NCI-H69 (cell line): ENCODE data around the gene STAT1.
A peak's percentile ranks its signal among the peaks of the same experiment; 100 is the strongest.

Experiments
- DNase-seq: peaks from one replicate; lab custom pipeline; 2025; lab: John Stamatoyannopoulos, UW

STAT1 gene

DNA sequence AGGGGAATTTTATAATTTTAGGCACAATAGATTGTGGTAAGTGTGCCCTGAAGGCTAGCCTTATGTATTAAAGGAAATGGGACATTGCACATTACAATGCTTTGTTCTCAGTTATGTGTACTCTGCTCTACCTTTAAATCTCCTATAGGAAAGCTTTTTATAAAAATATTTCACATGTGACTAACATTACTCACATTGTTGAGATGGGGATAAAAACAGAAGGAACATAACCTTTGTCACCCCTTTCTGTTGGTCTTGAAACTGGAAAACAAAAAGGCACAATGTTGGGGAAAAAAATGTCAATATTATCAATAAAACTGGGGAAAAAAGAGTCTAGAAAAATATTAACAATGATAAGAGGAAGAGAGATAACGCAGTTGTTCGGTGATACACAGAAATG, 17.3 kb upstream of the STAT1 start:
- no peak for DNase-seq

GRCh38 chr2:191030521-191031154, 16.7 kb upstream of the STAT1 start:
- peak; percentile 63 for DNase-seq

GRCh38 chr2:191029280-191029950, 15.4 kb upstream of the STAT1 start:
- no peak for DNase-seq

DNA sequence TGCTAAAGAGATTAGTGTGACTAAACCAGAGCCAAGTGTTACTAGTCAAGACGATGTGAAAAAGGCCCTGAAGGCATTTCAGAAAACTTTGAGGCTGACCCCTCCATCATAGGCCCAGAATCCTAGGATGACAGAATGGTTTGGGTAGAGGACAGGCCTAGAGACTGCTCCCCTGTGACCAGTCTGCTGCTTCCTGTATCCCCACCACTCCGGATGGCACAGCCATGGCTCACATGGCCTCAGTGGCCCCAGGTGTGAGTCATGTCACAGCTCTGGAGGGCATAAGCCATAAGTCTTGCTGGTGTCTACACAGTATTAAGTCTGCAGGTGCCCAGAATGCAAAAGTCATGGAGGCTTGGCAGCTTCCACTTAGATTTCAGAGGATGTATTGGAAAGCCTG, 12.4 kb upstream of the STAT1 start:
- no peak for DNase-seq

GRCh38 chr2:191025135-191025534, 11.2 kb upstream of the STAT1 start:
- DNase-seq: no peak

DNA sequence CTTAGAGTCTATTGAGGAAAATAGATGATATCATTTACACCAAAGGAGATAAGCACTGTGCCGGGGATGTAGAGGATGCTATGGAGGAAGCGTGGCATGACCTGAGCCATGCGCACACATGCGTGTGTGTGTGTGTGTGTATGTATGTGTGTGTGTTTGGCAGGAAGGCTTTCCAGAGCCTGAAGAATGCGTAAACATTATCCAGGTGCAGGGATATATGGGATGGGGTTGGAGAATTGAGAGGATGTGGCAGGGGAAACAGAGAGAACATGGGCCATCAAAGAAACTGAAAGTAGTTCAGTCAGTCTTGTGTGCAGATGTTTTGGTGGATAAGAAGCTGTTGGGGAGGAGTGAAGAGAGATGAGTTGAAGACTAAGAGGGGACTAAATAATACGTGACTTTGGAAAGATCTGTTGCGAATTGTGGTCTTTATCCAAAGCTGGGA, 9.3 kb upstream of the STAT1 start:
- no peak for DNase-seq

DNA sequence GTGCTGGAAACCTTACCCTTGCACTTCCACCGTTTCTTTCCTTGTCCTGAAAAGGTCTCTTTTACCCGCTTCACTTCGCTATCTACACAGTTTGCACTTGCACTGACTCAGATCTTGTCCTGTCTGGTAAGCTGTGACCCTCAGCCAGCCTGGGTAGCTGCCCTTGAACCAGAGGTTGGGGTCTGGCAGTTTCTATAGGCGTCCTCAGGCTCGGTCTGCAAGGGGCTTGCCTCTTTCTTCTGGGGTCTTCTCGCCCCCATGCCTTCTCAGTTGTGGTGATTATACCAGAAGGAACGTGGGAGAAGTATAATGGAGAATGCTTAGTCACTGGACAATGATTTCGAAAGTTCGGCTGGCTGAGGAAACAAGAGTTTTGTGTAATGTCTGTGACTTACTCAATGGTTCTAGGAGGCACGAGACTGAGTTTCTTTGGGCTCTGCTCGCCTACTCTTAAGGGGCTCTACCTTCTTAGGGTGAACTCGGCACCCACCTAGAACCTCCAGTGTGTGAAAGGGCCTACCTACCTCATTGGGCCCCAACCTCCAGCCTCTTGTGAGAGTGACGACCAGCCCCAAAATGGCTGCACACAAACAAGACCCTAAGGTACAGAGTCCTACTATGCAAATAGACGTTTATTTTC, 6.9 kb upstream of the STAT1 start:
- no peak for DNase-seq

- peak; percentile 95 for DNase-seq
Measured at GRCh38 chr2:191020221-191020741, 6.3 kb upstream of the STAT1 start.

DNA sequence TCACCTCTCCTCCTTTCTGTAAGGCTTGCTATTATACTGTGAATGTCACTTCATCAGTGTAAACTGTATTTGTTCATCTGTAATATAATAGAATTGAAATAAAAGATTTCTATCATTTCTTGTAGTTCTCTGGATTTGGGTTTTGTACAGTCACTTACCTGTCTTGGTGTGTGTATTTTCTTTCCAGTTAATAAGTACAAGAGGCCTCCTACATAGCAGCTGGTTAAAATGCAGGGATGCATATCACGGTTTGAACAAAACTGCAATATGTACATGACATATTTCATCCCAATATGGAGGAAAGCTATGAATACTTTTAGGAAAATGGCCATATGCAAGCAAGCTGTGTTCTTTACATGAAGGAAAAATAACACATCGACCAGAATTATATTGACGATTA, 5.4 kb upstream of the STAT1 start:
- no peak for DNase-seq

DNA sequence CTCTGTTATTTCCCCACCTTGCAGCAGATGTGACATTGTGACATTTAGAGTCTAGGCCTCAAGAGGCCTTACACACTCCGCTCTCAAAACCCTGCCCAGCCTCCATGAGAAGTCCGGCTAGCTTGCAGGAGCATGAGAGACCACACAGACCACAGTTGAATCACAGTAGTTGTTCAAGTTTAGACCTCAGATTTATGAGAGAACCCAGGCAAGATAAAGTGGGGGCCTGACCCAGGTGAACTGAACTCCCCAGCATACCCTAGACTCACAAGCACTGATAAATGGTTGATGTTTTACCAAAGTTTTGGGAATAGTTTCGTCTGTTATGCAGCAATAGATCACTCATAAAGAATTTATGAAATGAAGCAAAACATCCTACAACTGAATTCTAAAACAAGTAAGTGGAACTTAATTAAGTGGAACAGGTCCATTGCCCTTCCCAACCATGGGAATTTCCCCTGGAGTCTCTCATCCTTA, 4.7 kb upstream of the STAT1 start:
- no peak for DNase-seq

DNA sequence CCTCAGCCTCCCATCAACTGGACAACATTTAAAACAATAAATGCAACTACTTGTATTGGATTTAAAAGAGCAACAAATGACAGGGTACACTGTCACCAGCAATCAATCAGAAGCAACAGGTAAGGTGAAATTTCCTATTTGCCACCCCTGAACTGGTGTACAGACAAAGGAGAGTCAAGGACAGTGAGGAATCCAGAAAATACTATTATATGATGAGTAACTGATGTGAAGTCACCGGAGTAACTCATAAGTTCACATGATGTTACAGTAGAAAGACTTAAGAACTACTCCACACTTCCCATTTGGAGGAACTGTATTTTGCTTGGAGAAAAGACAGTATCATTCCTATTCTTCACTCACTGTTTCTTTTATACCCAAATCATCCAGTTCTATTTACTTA, 4.1 kb upstream of the STAT1 start:
- DNase-seq: no peak

DNA sequence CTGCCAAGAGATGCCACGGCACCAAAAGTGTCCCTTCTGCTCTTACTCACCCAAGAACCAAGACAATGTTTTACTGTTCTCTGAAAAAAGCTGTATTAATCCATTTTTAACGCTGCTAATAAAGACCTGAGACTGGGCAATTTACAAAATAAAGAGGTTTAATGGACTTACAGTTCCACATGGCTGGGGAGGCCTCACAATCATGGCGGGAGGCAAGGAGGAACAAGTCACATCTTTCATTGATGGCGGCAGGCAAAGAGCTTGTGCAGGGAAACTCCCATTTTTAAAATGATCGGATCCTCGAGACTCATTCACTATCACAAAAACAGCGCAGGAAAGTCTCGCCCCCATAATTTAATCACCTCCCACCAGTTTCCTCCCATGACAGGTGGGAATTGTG, 1.9 kb upstream of the STAT1 start:
- no peak for DNase-seq

- no peak for DNase-seq
Measured at GRCh38 chr2:191015239-191015638, 1.3 kb upstream of the STAT1 start.

- no peak for DNase-seq
Measured at GRCh38 chr2:191014653-191015020, 666 bp upstream of the STAT1 start.

- peak; percentile 71 for DNase-seq
Measured at GRCh38 chr2:191013682-191013931, 364 bp downstream of the STAT1 start.

DNA sequence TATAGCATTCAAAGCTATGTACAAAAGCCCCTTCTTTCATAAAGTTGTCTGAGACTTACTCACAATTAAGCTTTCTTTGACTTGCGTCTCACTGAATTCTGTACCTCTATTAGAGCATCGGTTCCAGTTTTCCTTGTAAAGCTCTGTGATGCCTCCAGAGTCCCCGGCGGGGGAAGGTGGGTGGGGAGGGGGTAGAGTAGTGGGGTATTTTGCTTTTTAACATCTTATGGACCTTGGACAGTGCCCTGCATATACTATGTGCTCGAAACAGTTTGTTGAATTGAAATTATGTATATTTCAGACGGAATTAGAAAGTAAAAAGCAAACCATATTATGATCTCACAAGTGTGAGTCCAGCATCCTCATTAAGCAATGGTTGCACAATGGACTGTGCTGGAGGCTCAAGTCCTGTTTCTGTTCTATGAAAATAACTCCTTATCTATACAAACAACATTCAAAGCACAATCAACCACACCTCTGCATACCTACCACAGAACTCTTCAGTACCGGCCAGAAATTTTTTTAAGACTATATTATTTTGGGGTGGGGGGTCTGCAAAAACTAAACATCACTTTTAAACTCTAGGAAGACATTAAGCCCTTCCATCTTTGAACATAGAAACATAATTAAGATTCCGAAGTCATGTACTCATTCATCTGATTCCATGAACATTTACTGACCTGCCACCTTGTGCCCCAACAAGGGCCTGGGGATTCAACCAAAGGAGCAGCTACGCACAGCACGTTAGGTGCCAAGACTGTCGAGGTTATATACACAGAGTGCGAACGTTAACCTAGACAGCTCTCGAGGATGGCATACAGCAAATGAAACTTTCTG, 908 bp downstream of the STAT1 start:
- no peak for DNase-seq

GRCh38 chr2:191012346-191012745, 1.6 kb downstream of the STAT1 start:
- DNase-seq: no peak

- DNase-seq: no peak
Measured at GRCh38 chr2:191010887-191011885, 2.8 kb downstream of the STAT1 start.

GRCh38 chr2:191009541-191010374, 4.2 kb downstream of the STAT1 start:
- DNase-seq: no peak

DNA sequence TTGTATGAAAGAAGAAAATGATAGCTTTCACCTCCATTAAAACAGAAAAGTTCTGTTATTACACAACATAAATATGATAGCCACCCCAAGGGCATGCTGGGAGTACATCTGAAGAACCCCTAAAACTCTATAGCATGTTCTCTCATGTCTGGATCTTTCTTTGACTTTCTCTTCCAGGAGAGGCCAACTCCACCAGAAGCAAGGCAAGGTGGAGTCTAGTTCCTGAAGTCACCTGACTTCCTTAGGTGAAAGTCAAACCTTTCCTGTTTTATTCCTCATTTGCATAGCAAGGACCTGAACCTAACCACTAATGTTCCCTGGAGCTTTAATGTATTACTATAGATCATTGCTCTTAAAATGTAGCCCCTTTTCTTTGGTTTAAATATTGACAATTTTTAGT, 5.7 kb downstream of the STAT1 start:
- no peak for DNase-seq
